T-cell (primary cell): ENCODE data around the gene PRM3. TPM values are rescaled to one million over a fixed set of nuclear protein-coding genes. Genes with fewer than 3 reads are reported as not detected.

Experiments used
- ATAC-seq, 4 experiments: fragments of 200-7000 bp in 3 of 4; fragments of 150-1000 bp in 1 of 4; cut with Tn5 transposase; replicated peaks in 1 of 4; 1 replicate in 3 of 4; 2 replicates in 1 of 4; pipeline ENCODE4 v1.10.0; 2021; ENCODE audit warnings: moderate library complexity in 3 of 4, mild to moderate bottlenecking in 2 of 4, moderate number of reproducible peaks in 1 of 4
- CTCF ChIA-PET, 2 donors: fragments of 300-600 bp; sonication (Branson Sonifier 250); formaldehyde crosslinking; loops; one replicate each; lab custom pipeline; 2022; ENCODE audit warnings: antibody characterized with exemption in 2 of 2; lab: Charles Lee
- POLR2A ChIA-PET, 2 donors: fragments of 300-600 bp; sonication (Branson Sonifier 250); formaldehyde crosslinking; loops; one replicate each; lab custom pipeline; 2022; ENCODE audit warnings: antibody characterized with exemption in 2 of 2; lab: Charles Lee
- DNase-seq, 35 experiments: peaks; one replicate each; pipeline versions ENCODE4 v3.0.0 to v3.0.0-alpha.2; 2013 to 2023
- H3K27ac ChIP-seq: one replicate; pipeline ENCODE4 v1.5.1; 2013; ENCODE audit warnings: low read length
- H3K27me3 ChIP-seq, 2 experiments: replicated peaks in 1 of 2; 1 replicate in 1 of 2; 2 replicates in 1 of 2; pipeline versions ENCODE4 v1.6.1 to v1.7.0; 2013; ENCODE audit warnings: low read length in 1 of 2, mixed read lengths in 1 of 2; ENCODE audit not compliant: control insufficient read depth in 2 of 2, insufficient read depth in 2 of 2; ENCODE audit errors: extremely low read depth in 1 of 2
- H3K36me3 ChIP-seq, 2 donors: 1 replicate in 1 of 2; 2 replicates in 1 of 2; pipeline versions ENCODE4 v1.6.1 to v1.7.0; 2013; ENCODE audit warnings: low read length in 1 of 2; ENCODE audit not compliant: control insufficient read depth in 2 of 2, insufficient read depth in 1 of 2; ENCODE audit errors: extremely low read depth in 1 of 2
- H3K4me1 ChIP-seq, 2 experiments: 1 replicate in 1 of 2; 2 replicates in 1 of 2; pipeline versions ENCODE4 v1.6.1 to v1.7.0; 2013; ENCODE audit warnings: low read length in 2 of 2, mixed read lengths in 1 of 2; ENCODE audit not compliant: insufficient read depth in 2 of 2, control insufficient read depth in 1 of 2; ENCODE audit errors: extremely low read depth in 1 of 2
- H3K4me3 ChIP-seq, 2 donors: 1 replicate in 1 of 2; 2 replicates in 1 of 2; pipeline versions ENCODE4 v1.5.1 to v1.7.0; 2013; ENCODE audit warnings: mild to moderate bottlenecking in 2 of 2, low read length in 1 of 2, moderate library complexity in 1 of 2; ENCODE audit not compliant: control insufficient read depth in 1 of 2; ENCODE audit errors: extremely low read depth in 1 of 2
- H3K9me3 ChIP-seq: 2 replicates; pipeline ENCODE4 v1.7.0; 2013
- H3K27ac Mint-ChIP-seq, 2 donors: one replicate each; pipeline ENCODE4 v1.8.0; 2020 to 2021; ENCODE audit warnings: mild to moderate bottlenecking in 2 of 2, mixed read lengths in 2 of 2
- H3K27me3 Mint-ChIP-seq, 2 donors: one replicate each; pipeline ENCODE4 v1.8.0; 2021 to 2022; ENCODE audit warnings: mixed read lengths in 2 of 2
- H3K36me3 Mint-ChIP-seq: one replicate; pipeline ENCODE4 v1.8.0; 2021; ENCODE audit warnings: mixed read lengths
- H3K4me1 Mint-ChIP-seq, 3 donors: one replicate each; pipeline ENCODE4 v1.8.0; 2020 to 2022; ENCODE audit warnings: mixed read lengths in 3 of 3, mild to moderate bottlenecking in 1 of 3
- H3K4me3 Mint-ChIP-seq, 3 donors: one replicate each; pipeline ENCODE4 v1.8.0; 2020 to 2022; ENCODE audit warnings: mild to moderate bottlenecking in 3 of 3, mixed read lengths in 3 of 3, moderate library complexity in 3 of 3
- H3K9me3 Mint-ChIP-seq, 3 donors: one replicate each; pipeline ENCODE4 v1.8.0; 2020 to 2022; ENCODE audit warnings: mixed read lengths in 3 of 3
- WGBS: methylation state at CpG from one replicate; pipeline ENCODE4 v1.1.5; 2013; ENCODE audit warnings: missing lambda C conversion rate; ENCODE audit not compliant: insufficient coverage; 5-methylcytosine and 5-hydroxymethylcytosine counted together
- total RNA-seq, 35 experiments: library from RNA in 6 of 35; stranded (reverse) in 6 of 35; fragments of 120-200 nt in 1 of 35; gene quantifications; one replicate each; pipeline versions ENCODE4 v1.2.1 to v1.2.4 and lab custom pipeline; 2013 to 2026

Gene PRM3
- total RNA-seq, 5 donors from 2014 or later (not counting 1 experiment from before 2014, with no cell fraction given): not detected

DNA sequence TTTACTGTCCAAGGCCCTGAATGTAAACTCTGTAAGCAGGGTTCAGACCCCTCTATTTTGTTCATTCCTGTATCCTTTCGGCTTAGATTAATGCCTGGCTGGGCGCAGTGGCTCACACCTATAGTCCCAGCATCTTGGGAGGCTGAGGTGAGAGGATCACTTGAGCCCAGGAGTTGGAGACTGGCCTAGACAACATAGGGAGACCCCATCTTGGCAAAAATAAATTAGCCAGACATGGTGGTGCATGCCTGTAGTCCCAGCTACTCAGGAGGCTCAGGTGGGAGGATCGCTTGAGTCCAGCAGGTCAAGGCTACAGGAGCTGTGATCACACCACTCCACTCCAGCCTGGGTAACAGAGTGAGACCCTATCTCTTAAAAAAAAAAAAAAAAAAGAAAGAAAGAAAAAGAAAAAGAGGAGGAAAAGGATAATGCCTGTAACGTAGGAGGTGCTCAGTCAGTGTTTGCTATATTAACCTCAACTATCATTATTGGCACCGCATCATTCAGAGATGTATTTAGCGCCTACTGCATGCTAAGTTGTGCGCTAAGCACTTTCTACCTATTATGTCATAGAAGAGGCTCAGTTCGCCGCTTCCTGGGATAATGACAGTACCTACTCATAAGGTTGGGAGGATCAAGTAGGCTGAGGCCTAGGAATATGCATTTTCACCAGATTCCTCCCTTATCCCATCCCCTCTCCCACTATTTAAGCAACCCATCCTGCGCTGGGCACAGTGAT, 22.5 kb downstream of the PRM3 start:
- peaks cover 25 to 39% of the 10 kb centered on the region in 2 experiments for H3K4me1 ChIP-seq
- WGBS: 100% methylated on average over 2 of the region's 10 CpGs
- no peaks in the 10 kb centered on the region for H3K36me3 ChIP-seq
- Mint-ChIP-seq H3K27me3 (no peaks in the 10 kb centered on the region), H3K27ac (peak overlapping the region; percentile 92), H3K4me3 (no peak overlapping the region), H3K9me3 (no peaks in the 10 kb centered on the region), H3K4me1 (peaks cover 36 to 44% (median 40%) of the 10 kb centered on the region in 3 donors), H3K36me3 (peaks cover 19% of the 10 kb centered on the region)
- no peak overlapping the region for H3K4me3 ChIP-seq
- ChIA-PET CTCF (interaction anchor here in 1 of 2 donors (1.2 kb wide), 1 partner anchor 286 kb away, joined by 4 read pairs; no protein-coding TSS in a partner anchor), POLR2A (interaction anchor here in 1 of 2 donors (0.6 kb wide), 1 partner anchor 17 kb away, joined by 3 read pairs; no protein-coding TSS in a partner anchor)
- DNase-seq: no peak
- no peak for ATAC-seq
- no peaks in the 10 kb centered on the region for H3K9me3 ChIP-seq
- H3K27ac ChIP-seq: peak overlapping the region; percentile 61
- H3K27me3 ChIP-seq: no peaks in the 10 kb centered on the region

DNA sequence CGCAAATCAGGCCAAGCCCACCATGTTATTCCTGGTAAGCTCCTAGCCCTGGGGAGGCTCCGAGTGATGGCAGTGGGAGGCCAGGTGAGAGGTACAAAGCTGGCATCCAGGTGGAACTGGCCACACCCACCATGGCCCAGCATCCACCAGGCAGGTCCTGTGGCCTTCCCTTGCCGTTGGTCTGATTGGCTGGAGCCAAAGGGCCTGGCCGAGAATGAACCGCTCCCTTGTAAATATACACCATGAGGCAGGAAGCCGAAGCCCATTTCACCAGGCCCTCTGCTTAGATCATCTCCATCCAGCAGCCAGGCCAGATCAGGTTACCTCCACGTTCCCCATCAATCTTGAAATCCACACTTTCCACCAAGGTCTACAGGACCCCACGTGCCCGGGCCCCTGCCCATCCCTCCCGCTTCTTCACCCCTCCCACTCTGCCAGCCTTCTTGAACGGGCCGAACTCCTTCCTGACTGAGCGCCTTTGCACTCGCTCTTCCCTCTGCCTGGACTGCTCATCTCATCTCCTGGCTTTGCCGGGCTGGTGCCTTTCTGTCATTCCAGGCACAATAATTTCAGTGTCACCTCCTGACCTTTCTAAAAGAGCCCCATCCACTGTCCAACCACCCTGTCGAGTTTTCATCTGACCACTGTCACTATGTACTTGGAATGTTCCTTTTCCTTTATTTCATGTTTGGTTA, 23.2 kb downstream of the PRM3 start:
- CTCF ChIA-PET: no interaction called here
- ATAC-seq (no peak), DNase-seq (no peak)
- Mint-ChIP-seq H3K9me3 (no peaks in the 10 kb centered on the region), H3K27ac (peak overlapping the region; percentile 61 to 72), H3K4me1 (peaks cover 40 to 45% (median 41%) of the 10 kb centered on the region in 3 donors), H3K27me3 (no peaks in the 10 kb centered on the region), H3K4me3 (no peak overlapping the region), H3K36me3 (peaks cover 19% of the 10 kb centered on the region)
- no peaks in the 10 kb centered on the region for H3K27me3 ChIP-seq
- POLR2A ChIA-PET: interaction anchor here (0.5 to 1.0 kb wide), 3 partner anchors 14 to 90 kb away, joined by 3 to 5 read pairs (median 3); no protein-coding TSS in a partner anchor
- no peak overlapping the region for H3K4me3 ChIP-seq
- no peaks in the 10 kb centered on the region for H3K36me3 ChIP-seq
- H3K9me3 ChIP-seq: no peaks in the 10 kb centered on the region
- 92% methylated on average over 13 of the region's 16 CpGs for WGBS
- H3K27ac ChIP-seq: no peak overlapping the region
- H3K4me1 ChIP-seq: peaks cover 25 to 39% of the 10 kb centered on the region in 2 experiments

DNA sequence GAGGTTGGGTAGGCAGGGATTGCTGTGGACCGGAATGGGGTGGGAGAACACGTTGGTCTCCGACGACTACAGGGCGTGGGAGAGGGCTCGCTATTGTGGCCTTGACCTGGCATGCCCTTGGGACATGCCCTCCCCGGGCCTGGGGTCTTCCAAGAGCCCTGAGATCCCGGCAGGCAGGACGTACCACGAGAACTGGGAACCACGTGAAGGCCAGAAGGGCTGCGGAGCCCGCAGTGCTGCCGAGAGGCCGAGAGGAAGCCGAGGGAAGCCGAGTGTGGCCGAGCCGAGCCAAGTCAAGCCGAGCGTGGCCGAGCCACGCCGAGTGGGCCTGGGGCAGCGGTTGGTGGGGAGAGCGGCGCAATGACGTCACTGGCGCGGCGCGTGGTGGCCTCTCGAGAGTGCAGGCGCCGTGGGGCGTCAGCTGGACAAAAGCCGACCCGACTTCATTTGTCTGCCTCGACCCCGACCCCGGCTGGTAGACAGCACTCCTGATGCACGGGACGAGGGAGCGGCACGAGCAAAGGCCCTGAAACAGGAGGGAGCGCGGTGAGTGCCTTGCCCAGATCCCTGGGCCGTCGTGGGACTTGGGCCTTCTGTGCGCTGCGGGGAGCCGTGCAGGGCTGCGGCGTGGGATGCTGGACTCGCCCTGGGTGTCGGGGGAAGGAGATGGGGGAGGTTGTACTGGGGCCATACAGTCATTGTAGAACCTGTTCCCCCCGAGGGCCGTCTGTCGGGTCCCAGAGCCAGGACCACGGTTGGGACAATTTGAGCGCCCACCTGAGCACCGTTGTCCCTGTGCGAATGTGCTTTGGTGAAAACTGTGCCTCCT, 24.0 kb downstream of the PRM3 start:
- H3K4me3 ChIP-seq: no peak overlapping the region
- peaks cover 25 to 36% of the 10 kb centered on the region in 2 experiments for H3K4me1 ChIP-seq
- no peak for DNase-seq
- ChIA-PET POLR2A (interaction anchor here (0.5 to 1.0 kb wide), 2 partner anchors 13 to 89 kb away, joined by 3 to 5 read pairs; no protein-coding TSS in a partner anchor), CTCF (no interaction called here)
- ATAC-seq: no peak
- 96% methylated on average over 47 of the region's 63 CpGs for WGBS
- peak overlapping the region in 1 of 2 donors; percentile 39 for H3K27ac Mint-ChIP-seq
- no peaks in the 10 kb centered on the region for H3K27me3 ChIP-seq
- H3K4me1 Mint-ChIP-seq: peaks cover 40 to 48% (median 45%) of the 10 kb centered on the region in 3 donors
- no peaks in the 10 kb centered on the region for H3K9me3 Mint-ChIP-seq
- no peaks in the 10 kb centered on the region for H3K27me3 Mint-ChIP-seq
- no peaks in the 10 kb centered on the region for H3K36me3 ChIP-seq
- no peaks in the 10 kb centered on the region for H3K9me3 ChIP-seq
- peaks cover 19% of the 10 kb centered on the region for H3K36me3 Mint-ChIP-seq
- H3K27ac ChIP-seq: no peak overlapping the region
- H3K4me3 Mint-ChIP-seq: no peak overlapping the region

DNA sequence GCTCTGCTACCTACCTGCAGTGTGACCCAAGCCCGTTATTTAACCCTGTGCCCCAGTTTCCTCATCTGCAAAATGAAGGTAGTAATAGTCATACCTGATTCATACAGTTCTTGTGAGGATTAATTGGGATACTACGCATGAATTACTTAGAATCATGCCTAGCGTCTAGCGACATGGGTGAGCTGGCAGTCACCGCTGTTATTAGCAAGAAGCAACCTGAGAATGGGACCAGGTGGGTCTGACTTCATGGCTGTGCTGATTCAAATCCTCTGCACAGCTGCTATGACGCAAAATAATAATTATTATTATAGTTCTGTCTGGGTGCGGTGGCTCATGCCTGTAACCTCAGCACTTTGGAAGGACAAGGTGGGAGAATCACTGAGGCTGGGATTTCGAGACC, 25.3 kb downstream of the PRM3 start:
- H3K4me1 Mint-ChIP-seq: peaks cover 29 to 38% (median 36%) of the 10 kb centered on the region in 3 donors
- no peaks in the 10 kb centered on the region for H3K27me3 Mint-ChIP-seq
- DNase-seq (no peak), ATAC-seq (no peak)
- no peak overlapping the region for H3K27ac Mint-ChIP-seq
- H3K9me3 ChIP-seq: no peaks in the 10 kb centered on the region
- 76% methylated on average over 7 of the region's 8 CpGs for WGBS
- H3K9me3 Mint-ChIP-seq: no peaks in the 10 kb centered on the region
- no peak overlapping the region for H3K27ac ChIP-seq
- no peak overlapping the region for H3K4me3 ChIP-seq
- POLR2A ChIA-PET: interaction anchor here in 1 of 2 donors (0.7 kb wide), 1 partner anchor 280 kb away, joined by 3 read pairs; no protein-coding TSS in a partner anchor
- H3K4me3 Mint-ChIP-seq: no peak overlapping the region
- CTCF ChIA-PET: no interaction called here
- H3K36me3 Mint-ChIP-seq: peaks cover 13% of the 10 kb centered on the region
- peaks cover 12 to 23% of the 10 kb centered on the region in 2 experiments for H3K4me1 ChIP-seq
- no peaks in the 10 kb centered on the region for H3K36me3 ChIP-seq
- no peaks in the 10 kb centered on the region for H3K27me3 ChIP-seq

DNA sequence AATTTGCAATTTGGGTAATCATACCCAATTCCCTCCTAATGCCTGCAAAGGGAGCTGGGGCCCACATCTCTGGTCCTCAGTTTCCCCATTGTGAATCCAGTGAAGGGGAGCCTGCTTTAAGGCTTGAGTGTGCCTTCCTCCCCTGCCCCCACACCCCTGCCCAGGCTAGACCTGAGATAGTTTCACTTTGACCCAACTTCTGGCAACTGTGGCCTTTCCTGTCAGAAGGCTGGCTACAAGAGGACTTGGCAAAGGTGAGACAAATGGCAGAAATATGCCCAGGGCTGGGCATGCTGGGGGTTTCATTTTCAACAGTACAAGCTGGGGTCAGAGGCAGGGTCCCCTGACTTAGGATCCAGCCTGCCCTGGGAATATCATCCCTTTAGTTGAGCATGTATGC, 27.4 kb downstream of the PRM3 start:
- no peak for DNase-seq

More for the DNA sequence above, 27.4 kb downstream of the PRM3 start:
- H3K4me1 Mint-ChIP-seq: peaks cover 10 to 19% (median 17%) of the 10 kb centered on the region in 3 donors
- H3K27me3 Mint-ChIP-seq: no peaks in the 10 kb centered on the region
- no peak overlapping the region for H3K4me3 Mint-ChIP-seq
- ChIA-PET CTCF (interaction anchor here in 1 of 2 donors (0.6 kb wide), 1 partner anchor 58 kb away, joined by 3 read pairs; no protein-coding TSS in a partner anchor), POLR2A (interaction anchor here in 1 of 2 donors (0.7 kb wide), 1 partner anchor 268 kb away, joined by 3 read pairs; no protein-coding TSS in a partner anchor)
- H3K27ac Mint-ChIP-seq: no peak overlapping the region
- Histone ChIP-seq H3K4me3 (no peak overlapping the region), H3K27ac (no peak overlapping the region), H3K9me3 (no peaks in the 10 kb centered on the region), H3K4me1 (peaks cover 0 to 4% of the 10 kb centered on the region in 2 experiments), H3K36me3 (no peaks in the 10 kb centered on the region), H3K27me3 (no peaks in the 10 kb centered on the region)
- no peaks in the 10 kb centered on the region for H3K9me3 Mint-ChIP-seq
- ATAC-seq: no peak
- H3K36me3 Mint-ChIP-seq: peaks cover 4% of the 10 kb centered on the region
